GM23248 (cell line): ENCODE results near the gene GINS1. TPM values are rescaled to one million over a fixed set of nuclear protein-coding genes. Genes with fewer than 3 reads are reported as not detected.

Experiments
- DNase-seq: peaks from one replicate; pipeline ENCODE4 v3.0.0-alpha.2; 2015
- H2AFZ ChIP-seq: fragments of 200-600 bp; sonication (generic); 2 replicates; pipeline ENCODE4 v1.6.1; 2016; ENCODE audit warnings: antibody characterized with exemption
- H3F3A ChIP-seq: fragments of 200-600 bp; sonication (generic); 2 replicates; pipeline ENCODE4 v1.6.1; 2016; ENCODE audit warnings: mild to moderate bottlenecking, antibody characterized with exemption, mixed run types; ENCODE audit not compliant: insufficient read depth
- H3K27ac ChIP-seq: fragments of 200-600 bp; sonication (generic); 2 replicates; pipeline ENCODE4 v1.5.1; 2016; ENCODE audit warnings: mild to moderate bottlenecking
- H3K27me3 ChIP-seq: fragments of 200-600 bp; sonication (generic); replicated peaks from 2 replicates; pipeline ENCODE4 v1.6.1; 2016; ENCODE audit warnings: mild to moderate bottlenecking; ENCODE audit not compliant: insufficient read depth
- H3K36me3 ChIP-seq: fragments of 200-600 bp; sonication (generic); 2 replicates; pipeline ENCODE4 v1.6.1; 2016; ENCODE audit warnings: low read depth, mild to moderate bottlenecking
- H3K4me1 ChIP-seq: fragments of 200-600 bp; sonication (generic); 2 replicates; pipeline ENCODE4 v1.6.1; 2016; ENCODE audit warnings: mild to moderate bottlenecking; ENCODE audit not compliant: insufficient read depth
- H3K4me2 ChIP-seq: fragments of 200-600 bp; sonication (generic); one replicate; pipeline ENCODE4 v1.6.1; 2016; ENCODE audit warnings: mild to moderate bottlenecking; ENCODE audit not compliant: unreplicated experiment
- H3K4me3 ChIP-seq: fragments of 200-600 bp; sonication (generic); 2 replicates; pipeline ENCODE4 v1.5.1; 2016; ENCODE audit warnings: mild to moderate bottlenecking
- H3K79me2 ChIP-seq: fragments of 200-600 bp; sonication (generic); 2 replicates; pipeline ENCODE4 v1.6.1; 2016; ENCODE audit warnings: mild to moderate bottlenecking; ENCODE audit not compliant: insufficient read depth
- H3K9ac ChIP-seq: fragments of 200-600 bp; sonication (generic); 2 replicates; pipeline ENCODE4 v1.6.1; 2016; ENCODE audit warnings: mild to moderate bottlenecking
- H3K9me2 ChIP-seq: fragments of 200-600 bp; sonication (generic); 2 replicates; pipeline ENCODE4 v1.6.1; 2016; ENCODE audit warnings: mixed run types, mild to moderate bottlenecking, moderate library complexity; ENCODE audit not compliant: insufficient read depth
- H3K9me3 ChIP-seq: fragments of 200-600 bp; sonication (generic); one replicate; pipeline ENCODE4 v1.6.1; 2017; ENCODE audit warnings: low read depth
- H4K20me1 ChIP-seq: fragments of 200-600 bp; sonication (generic); 2 replicates; pipeline ENCODE4 v1.6.0; 2016; ENCODE audit not compliant: insufficient read depth
- EZH2 ChIP-seq: fragments of 200-600 bp; sonication (generic); IDR thresholded peaks from 2 replicates; pipeline ENCODE4 v1.6.1; 2018; ENCODE audit warnings: antibody characterized with exemption, mild to moderate bottlenecking; ENCODE audit not compliant: insufficient read depth, poor library complexity, severe bottlenecking
- EZH2phosphoT487 ChIP-seq: fragments of 200-600 bp; sonication (generic); IDR thresholded peaks from 2 replicates; pipeline ENCODE4 v1.6.1; 2018; ENCODE audit warnings: antibody characterized with exemption, moderate library complexity, mild to moderate bottlenecking, low read depth; ENCODE audit not compliant: insufficient read depth
- WGBS, 2 experiments: methylation state at CpG; one replicate each; pipeline ENCODE4 v1.1.6; 2015 to 2017; ENCODE audit warnings: low lambda C conversion rate in 2 of 2, low coverage in 1 of 2; ENCODE audit errors: missing lambda C conversion rate in 2 of 2; 5-methylcytosine and 5-hydroxymethylcytosine counted together
- in situ Hi-C: fragments of 300-500 bp; cut with MboI; formaldehyde crosslinking; loops from 2 replicates; pipeline ENCODE4 v1.15.0; 2020
- polyA plus RNA-seq: library from polyadenylated mRNA; unstranded; fragments of >200 nt; fragmentation: Nextera tagmentation; extraction: Ambion mirVana; gene quantifications from 2 replicates; pipeline ENCODE4 v1.2.1, GENCODE V29; 2016
- total RNA-seq: library from RNA; depleted of rRNA; stranded (reverse); fragments of >200 nt; shearing (Covaris generic); gene quantifications from 2 replicates; pipeline ENCODE4 v1.2.3, GENCODE V29; 2014

The GINS1 gene
- total and polyA plus RNA-seq, 2 experiments from 2014 or later, result 4.4 to 7.5 TPM

- Histone ChIP-seq H3K9ac (no peak overlapping the region), H3K9me2 (no peaks in the 10 kb centered on the region), H3F3A (no peaks in the 10 kb centered on the region), H3K4me3 (no peak overlapping the region), H3K27ac (no peak overlapping the region), H3K9me3 (no peaks in the 10 kb centered on the region), H2AFZ (no peak overlapping the region), H3K27me3 (no peaks in the 10 kb centered on the region), H3K4me1 (no peaks in the 10 kb centered on the region), H4K20me1 (no peaks in the 10 kb centered on the region), H3K79me2 (no peaks in the 10 kb centered on the region), H3K4me2 (no peak overlapping the region), H3K36me3 (no peaks in the 10 kb centered on the region)
- DNase-seq, result peak; percentile 7
- TF ChIP-seq EZH2 (no peak), EZH2phosphoT487 (no peak)
- WGBS, 2 experiments, result 35 to 36% methylated on average over 13 of the region's 13 CpGs
- in situ Hi-C loops, result no loop called here
Measured at GRCh38 chr20:25464501-25465242, 57.2 kb downstream of the GINS1 start.

GRCh38 chr20:25465243-25466135 is 58.0 kb downstream of the GINS1 start:
- TF ChIP-seq EZH2 (no peak), EZH2phosphoT487 (no peak)
- H3K27ac ChIP-seq, result no peak overlapping the region
- no peaks in the 10 kb centered on the region for H3K79me2 ChIP-seq
- no peak overlapping the region for H2AFZ ChIP-seq
- in situ Hi-C loops, result no loop called here
- no peak overlapping the region for H3K4me2 ChIP-seq
- WGBS, 2 experiments, result 67 to 75% methylated on average over 15 of the region's 15 CpGs
- no peaks in the 10 kb centered on the region for H3K27me3 ChIP-seq
- H3K36me3 ChIP-seq, result no peaks in the 10 kb centered on the region
- no peak for DNase-seq
- H3K4me1 ChIP-seq, result no peaks in the 10 kb centered on the region
- no peaks in the 10 kb centered on the region for H3K9me2 ChIP-seq
- no peaks in the 10 kb centered on the region for H4K20me1 ChIP-seq
- no peaks in the 10 kb centered on the region for H3F3A ChIP-seq
- H3K4me3 ChIP-seq, result no peak overlapping the region
- H3K9me3 ChIP-seq, result no peaks in the 10 kb centered on the region
- no peak overlapping the region for H3K9ac ChIP-seq

GRCh38 chr20:25466846-25467245 is 59.4 kb downstream of the GINS1 start:
- Histone ChIP-seq H3K9me3 (no peaks in the 10 kb centered on the region), H3K27me3 (no peaks in the 10 kb centered on the region), H3K9me2 (no peaks in the 10 kb centered on the region), H2AFZ (no peak overlapping the region), H3K4me2 (no peak overlapping the region), H3K4me3 (no peak overlapping the region), H3K9ac (no peak overlapping the region), H4K20me1 (no peaks in the 10 kb centered on the region), H3K36me3 (no peaks in the 10 kb centered on the region), H3K4me1 (no peaks in the 10 kb centered on the region), H3K79me2 (no peaks in the 10 kb centered on the region), H3F3A (no peaks in the 10 kb centered on the region), H3K27ac (no peak overlapping the region)
- TF ChIP-seq EZH2 (no peak), EZH2phosphoT487 (no peak)
- 90 to 96% methylated on average over 7 of the region's 7 CpGs for WGBS, 2 experiments
- no peak for DNase-seq
- in situ Hi-C loops, result no loop called here

GRCh38 chr20:25467441-25467840 is 60.0 kb downstream of the GINS1 start:
- no peak overlapping the region for H3K4me3 ChIP-seq
- H3K79me2 ChIP-seq, result no peaks in the 10 kb centered on the region
- H2AFZ ChIP-seq, result no peak overlapping the region
- DNase-seq, result no peak
- no peaks in the 10 kb centered on the region for H4K20me1 ChIP-seq
- H3F3A ChIP-seq, result no peaks in the 10 kb centered on the region
- H3K27ac ChIP-seq, result no peak overlapping the region
- H3K9me2 ChIP-seq, result no peaks in the 10 kb centered on the region
- H3K27me3 ChIP-seq, result no peaks in the 10 kb centered on the region
- TF ChIP-seq EZH2, result no peak
- no peak for TF ChIP-seq EZH2phosphoT487
- no peak overlapping the region for H3K9ac ChIP-seq
- no peaks in the 10 kb centered on the region for H3K4me1 ChIP-seq
- WGBS, 2 experiments, result 96 to 98% methylated on average over 8 of the region's 8 CpGs
- in situ Hi-C loops, result no loop called here
- no peaks in the 10 kb centered on the region for H3K9me3 ChIP-seq
- no peaks in the 10 kb centered on the region for H3K36me3 ChIP-seq
- no peak overlapping the region for H3K4me2 ChIP-seq
